Measurements from ENCODE around the gene INPP4A. TPM values are rescaled to one million over a fixed set of nuclear protein-coding genes. Genes with fewer than 3 reads are reported as not detected.
A peak's percentile ranks its signal among the peaks of the same experiment; 100 is the strongest.

Gene INPP4A
- total and polyA plus RNA-seq, 8 donors = 20.6 to 34.2 (median 23.5) TPM

DNA sequence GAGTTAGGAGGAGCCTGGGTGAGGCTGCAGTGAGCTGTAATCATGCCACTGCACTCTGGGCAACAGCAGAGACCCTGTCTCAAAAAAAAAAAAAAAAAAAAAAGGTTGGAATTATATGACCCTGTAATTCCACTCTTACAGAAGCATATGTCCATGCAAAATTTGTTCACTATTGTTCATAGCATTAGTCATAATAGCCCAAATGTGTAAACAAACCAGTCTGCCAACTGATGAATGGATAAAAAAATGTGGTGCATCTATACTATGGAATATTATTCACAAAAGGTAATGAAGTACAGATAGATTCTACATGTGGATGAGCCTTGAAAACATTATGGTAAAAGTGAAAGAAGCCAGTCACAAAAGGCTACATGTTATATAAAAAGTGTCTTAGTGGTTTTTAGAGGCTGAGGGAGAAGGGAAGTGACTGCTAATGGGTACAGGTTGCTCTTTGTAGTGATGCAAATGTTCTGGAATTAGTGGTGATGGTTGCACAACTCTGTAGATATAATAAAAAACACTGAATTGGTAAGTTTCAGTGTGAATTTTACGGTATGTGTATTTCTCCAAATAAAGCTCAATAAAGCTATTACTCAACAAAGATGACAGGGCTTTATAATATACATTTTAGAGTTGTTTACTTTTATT lies 154.2 kb downstream of the INPP4A start:
- intact Hi-C loops (cut with DNase I) = no loop called here
- Histone ChIP-seq H3K4me3 (no peak overlapping the region), H3K9me3 (no peaks in the 10 kb centered on the region), H3K27ac (no peak overlapping the region), H3K36me3 (peaks cover 0 to 72% of the 10 kb centered on the region in 2 donors), H3K27me3 (no peaks in the 10 kb centered on the region), H3K4me1 (peaks cover 0 to 3% of the 10 kb centered on the region in 2 donors)
- DNase-seq = no peak
- no peak for TF ChIP-seq CTCF (IDR thresholded peaks at IDR 0.05)
- no peak for ATAC-seq

DNA sequence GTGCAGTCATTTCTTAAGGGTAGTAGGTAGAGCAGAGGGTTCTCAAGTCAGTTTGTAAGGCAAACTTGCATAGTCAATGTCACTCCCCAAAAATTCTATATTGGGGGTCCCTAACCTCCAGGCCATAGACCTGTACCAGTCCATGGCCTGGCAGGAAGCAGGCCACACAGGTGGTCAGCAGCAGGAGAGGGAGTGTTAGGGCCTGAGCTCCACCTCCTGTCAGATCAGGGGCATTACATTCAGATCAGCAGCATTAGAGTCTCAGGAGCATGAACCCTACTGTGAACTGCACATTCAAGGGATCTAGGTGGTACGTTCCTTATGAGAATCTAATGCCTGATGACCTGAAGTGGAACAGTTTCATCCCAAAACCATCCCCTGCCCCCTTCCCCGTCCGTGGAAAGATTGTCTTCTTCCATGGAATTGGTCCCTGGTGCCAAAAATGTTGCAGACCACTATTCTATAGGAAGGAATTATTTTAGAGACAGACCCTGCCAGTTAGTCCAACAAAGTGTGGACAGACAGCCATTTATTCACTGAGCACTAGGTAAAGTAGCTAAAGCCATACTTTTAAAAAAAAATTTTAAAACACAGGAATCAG lies 157.0 kb downstream of the INPP4A start:
- Histone ChIP-seq H3K36me3 (peaks cover 0 to 68% of the 10 kb centered on the region in 2 donors), H3K9me3 (no peaks in the 10 kb centered on the region), H3K27me3 (no peaks in the 10 kb centered on the region), H3K4me3 (no peak overlapping the region), H3K27ac (no peak overlapping the region), H3K4me1 (peaks cover 2 to 14% of the 10 kb centered on the region in 2 donors)
- intact Hi-C loops (cut with DNase I) = no loop called here
- peak in 1 of 4 donors; percentile 9 for DNase-seq
- ATAC-seq = peak; percentile 80
- TF ChIP-seq CTCF (IDR thresholded peaks at IDR 0.05) = peak; percentile 26 to 30

DNA sequence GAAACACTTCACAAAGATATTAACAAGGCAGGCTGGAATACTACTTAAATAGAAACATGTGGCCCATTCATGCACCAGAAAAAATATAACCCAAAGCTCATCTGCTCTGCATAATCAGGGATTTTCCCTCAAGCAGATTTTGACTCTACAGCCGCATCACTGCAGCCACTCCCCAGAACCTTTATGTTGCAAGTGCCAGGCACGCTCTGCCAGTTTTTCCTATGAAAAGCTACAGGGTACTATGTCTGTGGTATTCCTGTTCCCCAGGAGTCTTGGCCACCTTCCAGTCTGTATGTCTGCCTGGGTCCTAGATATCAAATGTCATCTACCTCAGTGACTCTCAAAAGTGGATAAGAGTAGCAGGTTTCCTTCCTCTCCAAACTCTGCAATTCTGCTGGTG lies 159.9 kb downstream of the INPP4A start:
- DNase-seq (no peak), ATAC-seq (no peak)
- Histone ChIP-seq H3K27me3 (no peaks in the 10 kb centered on the region), H3K36me3 (peaks cover 0 to 45% of the 10 kb centered on the region in 2 donors), H3K4me1 (peaks cover 15 to 29% of the 10 kb centered on the region in 2 donors), H3K9me3 (no peaks in the 10 kb centered on the region), H3K4me3 (no peak overlapping the region), H3K27ac (no peak overlapping the region)
- intact Hi-C loops (cut with DNase I) = no loop called here
- no peak for TF ChIP-seq CTCF (IDR thresholded peaks at IDR 0.05)

DNA sequence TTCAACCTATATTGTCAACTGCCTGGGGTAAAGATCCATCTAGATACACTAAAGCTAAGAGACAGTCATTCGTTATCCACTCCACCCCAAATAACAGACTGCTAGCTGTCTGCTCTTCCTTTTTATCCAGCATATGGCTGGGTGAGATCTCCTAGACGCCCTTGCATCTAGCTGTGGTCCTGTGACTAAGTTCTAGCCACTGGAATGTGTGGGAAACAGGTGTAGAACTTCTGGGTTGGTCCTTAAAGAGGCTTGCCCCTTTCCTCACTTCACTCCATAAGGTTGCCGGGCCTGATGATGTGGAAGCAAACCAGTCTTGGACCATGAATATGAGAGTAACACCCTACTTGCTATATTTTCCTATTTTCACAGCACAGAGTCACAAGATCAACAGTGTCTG lies 160.4 kb downstream of the INPP4A start:
- Histone ChIP-seq H3K36me3 (peaks cover 0 to 40% of the 10 kb centered on the region in 2 donors), H3K9me3 (no peaks in the 10 kb centered on the region), H3K27me3 (no peaks in the 10 kb centered on the region), H3K27ac (no peak overlapping the region), H3K4me1 (peaks cover 20 to 34% of the 10 kb centered on the region in 2 donors), H3K4me3 (no peak overlapping the region)
- ATAC-seq (no peak), DNase-seq (no peak)
- TF ChIP-seq CTCF (IDR thresholded peaks at IDR 0.05) = no peak
- intact Hi-C loops (cut with DNase I) = no loop called here

GRCh38 chr2:98606431-98606830 lies 161.8 kb downstream of the INPP4A start:
- no peaks in the 10 kb centered on the region for H3K9me3 ChIP-seq
- no peak for TF ChIP-seq CTCF (IDR thresholded peaks at IDR 0.05)
- ATAC-seq (no peak), DNase-seq (no peak)
- H3K4me3 ChIP-seq = no peak overlapping the region
- H3K4me1 ChIP-seq = peaks cover 27 to 48% of the 10 kb centered on the region in 2 donors
- intact Hi-C loops (cut with DNase I) = no loop called here
- no peaks in the 10 kb centered on the region for H3K27me3 ChIP-seq
- H3K36me3 ChIP-seq = peaks cover 0 to 38% of the 10 kb centered on the region in 2 donors
- no peak overlapping the region for H3K27ac ChIP-seq

All from left lung (tissue), 10 donors.